IPS-15b (cell line): ENCODE results near the gene PRKAR1B.
"Not testable (repeated sequence)": the region's sequence is repeated elsewhere in the genome, so short reads cannot be mapped to it uniquely, and the experiment has no call there.

Experiments
- H3K27me3 ChIP-seq: one replicate; pipeline ENCODE4 v1.6.1; 2013; ENCODE audit warnings: low read length; ENCODE audit not compliant: control insufficient read depth, insufficient read depth
- H3K36me3 ChIP-seq: one replicate; pipeline ENCODE4 v1.6.1; 2013; ENCODE audit warnings: low read length; ENCODE audit not compliant: control insufficient read depth, insufficient read depth
- H3K4me1 ChIP-seq: one replicate; pipeline ENCODE4 v1.6.1; 2013; ENCODE audit warnings: mild to moderate bottlenecking, low read length; ENCODE audit not compliant: control insufficient read depth, insufficient read depth
- H3K4me3 ChIP-seq: one replicate; pipeline ENCODE4 v1.5.1; 2013; ENCODE audit warnings: low read depth, low read length
- H3K9ac ChIP-seq: one replicate; pipeline ENCODE4 v1.6.1; 2013; ENCODE audit warnings: low read depth, mild to moderate bottlenecking, low read length
- H3K9me3 ChIP-seq: one replicate; pipeline ENCODE4 v1.6.1; 2013; ENCODE audit warnings: mild to moderate bottlenecking, low read length; ENCODE audit not compliant: control insufficient read depth, insufficient read depth

Gene PRKAR1B

DNA sequence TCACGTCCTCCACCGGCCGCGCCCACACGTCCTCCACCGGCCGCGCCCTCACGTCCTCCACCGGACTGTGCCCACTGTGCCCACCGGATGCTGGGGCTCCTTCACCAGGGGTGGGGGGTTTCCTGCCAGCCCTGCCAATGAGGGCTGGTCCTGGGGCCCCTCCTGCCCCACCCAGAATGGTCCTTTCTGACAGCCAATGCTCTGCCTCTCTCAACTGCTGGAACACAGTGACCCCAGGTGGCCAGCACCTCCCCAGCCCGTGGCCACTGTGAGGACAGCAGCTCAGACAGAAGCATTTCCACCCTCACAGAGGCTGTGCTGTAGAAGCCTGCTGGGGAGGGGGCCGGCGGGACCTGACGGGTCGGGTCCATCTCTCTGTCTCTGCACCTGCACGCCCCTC lies 90.7 kb downstream of the PRKAR1B start:
- H3K4me1 ChIP-seq: no peaks in the 10 kb centered on the region
- no peak overlapping the region for H3K4me3 ChIP-seq
- H3K27me3 ChIP-seq: no peaks in the 10 kb centered on the region
- peaks cover 8% of the 10 kb centered on the region for H3K36me3 ChIP-seq
- H3K9ac ChIP-seq: no peak overlapping the region
- H3K9me3 ChIP-seq: no peaks in the 10 kb centered on the region

DNA sequence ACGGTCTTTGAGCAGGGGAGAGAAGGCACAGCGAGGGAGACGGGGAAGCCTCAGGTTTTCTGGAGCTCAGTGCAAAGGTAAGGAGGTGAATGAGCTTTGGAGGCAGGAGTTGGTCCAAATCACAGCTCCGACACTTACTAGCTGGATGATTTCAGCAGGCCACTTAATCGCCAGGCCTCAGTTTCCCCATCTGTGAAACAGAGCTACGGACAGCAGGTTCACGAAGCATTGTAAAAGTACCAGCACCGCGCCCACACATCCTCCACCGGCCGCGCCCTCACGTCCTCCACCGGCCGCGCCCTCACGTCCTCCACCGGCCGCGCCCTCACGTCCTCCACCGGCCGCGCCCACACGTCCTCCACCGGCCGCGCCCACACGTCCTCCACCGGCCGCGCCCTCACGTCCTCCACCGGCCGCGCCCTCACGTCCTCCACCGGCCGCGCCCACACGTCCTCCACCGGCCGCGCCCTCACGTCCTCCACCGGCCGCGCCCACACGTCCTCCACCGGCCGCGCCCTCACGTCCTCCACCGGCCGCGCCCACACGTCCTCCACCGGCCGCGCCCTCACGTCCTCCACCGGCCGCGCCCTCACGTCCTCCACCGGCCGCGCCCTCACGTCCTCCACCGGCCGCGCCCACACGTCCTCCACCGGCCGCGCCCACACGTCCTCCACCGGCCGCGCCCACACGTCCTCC lies 91.2 kb downstream of the PRKAR1B start:
- H3K4me3 ChIP-seq, H3K4me1 ChIP-seq, H3K36me3 ChIP-seq, H3K27me3 ChIP-seq, H3K9ac ChIP-seq, H3K9me3 ChIP-seq: not testable (repeated sequence)

DNA sequence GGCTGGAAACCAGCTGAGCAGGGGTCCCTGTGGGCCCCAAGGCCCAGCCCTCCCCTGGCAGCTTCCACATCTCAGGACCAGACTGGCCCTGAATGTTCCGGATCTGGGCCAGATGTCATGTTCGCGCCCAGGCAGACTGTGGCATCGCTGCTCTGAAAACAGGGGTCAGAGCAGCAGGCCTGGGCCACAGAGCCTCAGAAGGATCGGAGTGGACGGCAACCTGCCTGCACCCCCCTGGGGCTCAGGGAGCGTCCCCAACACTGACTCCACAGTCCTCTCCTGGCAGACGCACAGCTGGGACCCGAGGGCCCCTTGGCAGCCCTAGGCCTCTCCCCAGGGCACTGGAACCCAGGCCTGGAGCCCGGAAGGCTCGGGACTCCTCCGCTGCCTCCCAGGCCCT lies 91.9 kb downstream of the PRKAR1B start:
- Histone ChIP-seq H3K4me3 (no peak overlapping the region), H3K27me3 (no peaks in the 10 kb centered on the region), H3K4me1 (no peaks in the 10 kb centered on the region), H3K36me3 (peaks cover 8% of the 10 kb centered on the region), H3K9ac (no peak overlapping the region), H3K9me3 (no peaks in the 10 kb centered on the region)

DNA sequence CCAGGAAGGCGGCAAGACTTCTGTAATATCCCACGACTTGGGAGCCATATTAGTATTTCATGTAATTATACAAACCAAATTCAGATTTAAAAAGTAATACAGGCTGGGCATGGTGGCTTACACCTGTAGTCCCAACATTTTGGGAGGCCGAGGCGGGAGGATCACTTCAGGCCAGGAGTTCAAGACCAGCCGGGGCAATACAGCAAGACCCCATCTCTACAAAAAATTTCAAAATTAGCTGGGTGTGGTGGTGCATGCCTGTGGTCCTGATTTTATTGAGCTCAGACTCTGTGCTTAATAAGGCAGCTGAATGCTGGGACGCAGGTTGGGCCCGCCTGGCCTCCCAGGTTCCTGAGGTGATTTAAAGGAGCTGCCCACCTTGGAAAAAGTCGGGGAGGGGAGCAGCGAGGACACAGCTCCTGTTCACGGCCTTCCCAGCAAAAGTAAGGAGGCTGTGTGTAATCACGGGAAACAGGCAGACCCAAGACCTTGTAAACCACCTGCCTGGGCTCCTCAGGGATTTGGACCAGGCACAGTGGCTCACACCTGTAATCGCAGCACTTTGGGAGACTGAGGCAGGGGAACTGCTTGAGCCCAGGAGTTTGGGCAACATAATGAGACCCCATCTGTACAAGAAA lies 93.6 kb downstream of the PRKAR1B start:
- Histone ChIP-seq H3K4me3 (no peak overlapping the region), H3K9me3 (no peaks in the 10 kb centered on the region), H3K36me3 (peaks cover 8% of the 10 kb centered on the region), H3K9ac (no peak overlapping the region), H3K4me1 (no peaks in the 10 kb centered on the region), H3K27me3 (no peaks in the 10 kb centered on the region)

DNA sequence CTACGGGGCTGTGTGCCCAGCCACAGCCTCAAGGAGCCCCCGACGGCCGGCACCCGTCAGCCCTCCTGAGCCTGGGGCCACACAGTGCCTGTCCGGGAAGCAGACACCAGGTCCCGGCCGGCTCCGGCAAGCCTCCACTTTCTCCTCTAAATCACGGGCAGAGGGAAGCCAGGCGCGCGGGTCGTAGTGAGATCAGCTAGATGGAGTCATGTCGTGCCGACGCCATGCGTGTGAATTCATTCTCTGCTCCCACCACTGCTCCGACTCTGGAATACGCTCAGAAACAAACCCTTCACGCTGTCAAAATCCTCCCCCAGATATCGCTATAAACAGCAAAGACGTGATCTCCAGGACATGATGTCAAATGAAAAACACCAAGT lies 94.3 kb downstream of the PRKAR1B start:
- peaks cover 8% of the 10 kb centered on the region for H3K36me3 ChIP-seq
- H3K4me3 ChIP-seq: no peak overlapping the region
- H3K9me3 ChIP-seq: no peaks in the 10 kb centered on the region

DNA sequence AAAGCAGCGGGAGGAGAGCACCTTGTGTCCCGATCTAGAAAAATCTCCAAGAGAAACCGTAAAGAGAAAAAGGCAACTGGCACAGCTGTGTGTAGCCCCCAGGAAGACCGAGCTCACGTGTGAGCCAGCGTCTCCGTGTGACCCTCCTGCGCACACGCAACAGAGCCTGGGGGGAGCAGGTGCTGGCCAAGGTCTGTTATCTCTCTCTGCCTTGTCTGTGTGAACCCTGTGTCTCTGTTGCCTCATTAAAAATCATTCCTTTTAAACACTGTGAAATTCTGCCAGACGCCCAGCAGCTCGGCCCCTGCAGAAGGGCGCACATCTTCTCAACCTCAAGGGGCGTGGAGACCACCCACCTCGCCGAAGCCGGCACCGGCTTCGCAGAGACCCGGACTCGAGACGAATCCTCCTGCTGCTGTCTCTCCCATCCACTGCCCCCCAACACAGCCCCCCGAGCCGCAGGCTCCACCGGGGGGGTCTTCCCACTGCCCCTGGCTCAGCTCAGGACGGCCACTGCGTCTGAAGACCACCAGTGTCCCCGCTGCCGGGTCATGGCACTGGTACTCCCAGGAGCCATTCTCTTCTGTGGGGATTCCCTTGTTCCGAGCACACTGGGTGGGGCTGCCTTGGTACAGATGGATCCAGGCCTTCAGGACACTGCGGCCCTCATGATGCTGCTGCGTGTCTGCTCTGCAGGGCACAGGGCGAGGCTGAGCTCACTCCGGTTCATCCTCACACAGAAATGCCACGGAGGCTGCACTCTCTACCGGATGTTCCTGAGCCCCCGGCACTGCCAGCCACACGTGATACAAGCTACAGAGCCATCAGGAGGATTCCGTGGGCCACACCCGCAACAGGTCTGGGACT lies 94.9 kb downstream of the PRKAR1B start:
- Histone ChIP-seq H3K9ac (no peak overlapping the region), H3K9me3 (no peaks in the 10 kb centered on the region), H3K36me3 (peaks cover 8% of the 10 kb centered on the region), H3K4me1 (no peaks in the 10 kb centered on the region), H3K4me3 (no peak overlapping the region), H3K27me3 (no peaks in the 10 kb centered on the region)

More for the DNA sequence above, 94.3 kb downstream of the PRKAR1B start:
- H3K9ac ChIP-seq: no peak overlapping the region
- no peaks in the 10 kb centered on the region for H3K27me3 ChIP-seq
- no peaks in the 10 kb centered on the region for H3K4me1 ChIP-seq

DNA sequence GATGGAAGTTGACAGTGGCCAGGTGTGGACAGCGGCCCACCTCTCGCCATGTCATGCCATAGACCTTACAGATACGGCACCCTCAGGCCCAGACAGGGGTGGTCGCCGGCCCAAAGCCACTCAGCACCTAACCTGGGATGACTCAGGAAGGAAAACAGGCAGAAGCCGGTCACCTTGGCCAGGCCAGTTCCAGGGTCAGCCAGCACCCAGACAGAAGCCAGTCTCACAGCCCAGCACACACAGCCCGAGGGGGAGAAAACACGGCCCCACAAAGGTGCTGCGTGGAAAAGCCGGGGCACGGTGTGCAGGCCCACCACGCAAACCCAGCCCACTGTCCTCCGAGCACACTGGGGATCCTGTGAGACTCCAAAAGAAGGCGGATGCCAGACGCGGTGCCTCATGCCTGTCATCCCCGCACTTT lies 95.8 kb downstream of the PRKAR1B start:
- H3K4me3 ChIP-seq: no peak overlapping the region
- peaks cover 8% of the 10 kb centered on the region for H3K36me3 ChIP-seq
- no peak overlapping the region for H3K9ac ChIP-seq
- H3K27me3 ChIP-seq: no peaks in the 10 kb centered on the region
- H3K4me1 ChIP-seq: no peaks in the 10 kb centered on the region
- H3K9me3 ChIP-seq: no peaks in the 10 kb centered on the region

DNA sequence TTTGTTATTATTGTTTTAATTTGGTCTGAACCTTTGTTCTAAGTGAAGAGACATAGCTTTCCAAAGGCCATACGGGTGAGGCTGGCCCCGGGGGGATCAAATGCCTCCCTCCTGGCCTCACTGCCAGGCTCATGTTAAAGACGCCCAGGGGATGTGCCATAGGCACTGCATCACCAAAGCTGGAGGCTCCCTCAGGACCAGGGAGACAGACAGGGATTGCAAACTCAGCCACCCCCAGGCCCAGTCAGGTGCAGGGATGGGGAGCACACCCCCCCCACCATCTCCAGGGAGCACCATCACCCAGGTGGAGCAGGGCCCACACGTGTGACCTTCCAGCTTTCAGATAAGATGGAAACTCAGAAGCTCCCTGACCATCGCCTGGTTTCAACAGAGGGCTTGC lies 96.5 kb downstream of the PRKAR1B start:
- no peaks in the 10 kb centered on the region for H3K4me1 ChIP-seq
- H3K27me3 ChIP-seq: no peaks in the 10 kb centered on the region
- H3K9me3 ChIP-seq: peaks cover 4% of the 10 kb centered on the region
- no peak overlapping the region for H3K4me3 ChIP-seq
- H3K9ac ChIP-seq: no peak overlapping the region
- H3K36me3 ChIP-seq: peaks cover 8% of the 10 kb centered on the region

DNA sequence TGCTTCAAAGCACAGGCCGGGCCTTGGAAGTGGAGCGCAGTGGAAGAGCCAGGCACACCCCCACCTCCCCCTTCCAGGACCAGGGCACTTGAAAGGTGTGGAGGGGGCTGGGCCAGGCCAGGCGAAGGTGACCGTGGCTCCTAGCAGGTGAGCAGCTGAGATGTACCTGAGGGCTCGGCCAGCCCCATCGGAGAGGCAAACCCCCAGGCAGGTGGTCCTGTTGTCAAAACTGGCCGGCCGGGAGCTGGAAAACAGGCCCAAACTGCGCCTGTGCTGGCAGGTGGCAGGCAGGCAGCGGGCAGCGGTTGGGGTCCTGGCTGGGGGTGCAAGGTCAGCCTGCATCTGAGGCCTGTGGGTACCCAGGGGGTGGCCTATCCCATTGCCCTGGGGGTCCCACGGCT lies 97.0 kb downstream of the PRKAR1B start:
- no peak overlapping the region for H3K4me3 ChIP-seq
- no peak overlapping the region for H3K9ac ChIP-seq
- no peaks in the 10 kb centered on the region for H3K27me3 ChIP-seq
- H3K36me3 ChIP-seq: peaks cover 8% of the 10 kb centered on the region
- peaks cover 4% of the 10 kb centered on the region for H3K9me3 ChIP-seq
- no peaks in the 10 kb centered on the region for H3K4me1 ChIP-seq

DNA sequence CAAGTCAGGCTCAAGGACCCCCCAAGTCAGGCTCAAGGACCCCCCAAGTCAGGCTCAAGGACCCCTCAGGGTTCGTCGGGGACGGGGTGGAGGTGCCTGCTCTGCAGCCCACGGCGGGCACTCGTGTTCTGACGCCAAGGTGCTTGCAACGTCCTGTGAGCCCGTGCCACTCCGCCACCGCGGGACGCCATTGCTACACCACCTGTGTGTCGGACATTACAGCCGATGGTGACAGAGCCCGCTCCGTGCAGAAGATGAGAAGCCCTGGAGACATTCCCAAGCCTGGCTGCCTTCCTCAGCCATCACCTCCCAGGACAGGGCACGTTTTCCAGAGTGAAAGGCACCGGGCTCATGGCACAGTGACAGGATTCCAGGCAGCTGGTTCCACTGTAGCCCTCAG lies 98.3 kb downstream of the PRKAR1B start:
- peaks cover 4% of the 10 kb centered on the region for H3K9me3 ChIP-seq
- no peak overlapping the region for H3K4me3 ChIP-seq
- no peaks in the 10 kb centered on the region for H3K4me1 ChIP-seq
- no peak overlapping the region for H3K9ac ChIP-seq
- no peaks in the 10 kb centered on the region for H3K27me3 ChIP-seq
- H3K36me3 ChIP-seq: peaks cover 8% of the 10 kb centered on the region

DNA sequence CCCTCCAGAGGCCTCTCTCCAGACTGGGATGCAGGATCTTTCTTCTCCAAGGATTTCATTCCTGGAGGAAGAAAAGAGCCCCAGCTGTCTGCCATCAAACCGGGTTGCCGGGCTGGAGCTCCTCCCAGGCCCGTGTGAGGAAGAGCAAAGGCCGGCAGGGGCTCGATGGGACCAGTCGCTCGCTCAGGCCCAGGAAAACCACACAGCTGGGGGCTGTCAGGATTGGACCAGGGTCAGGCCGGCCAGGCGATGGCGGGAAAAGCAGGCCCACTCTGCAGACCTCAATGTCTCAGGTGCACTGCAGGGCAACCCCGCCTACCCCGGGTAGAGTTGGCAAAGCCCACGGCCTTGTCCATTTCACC lies 98.7 kb downstream of the PRKAR1B start:
- Histone ChIP-seq H3K4me1 (no peaks in the 10 kb centered on the region), H3K9me3 (peaks cover 4% of the 10 kb centered on the region), H3K4me3 (no peak overlapping the region), H3K27me3 (no peaks in the 10 kb centered on the region), H3K36me3 (peaks cover 8% of the 10 kb centered on the region), H3K9ac (no peak overlapping the region)
